ENCODE data around the gene TMC1. TPM values are rescaled to one million over a fixed set of nuclear protein-coding genes. Genes with fewer than 3 reads are reported as not detected.

Gene TMC1
- total RNA-seq, 4 donors from 2014 or later = 0.32 TPM; not detected in 3

DNA sequence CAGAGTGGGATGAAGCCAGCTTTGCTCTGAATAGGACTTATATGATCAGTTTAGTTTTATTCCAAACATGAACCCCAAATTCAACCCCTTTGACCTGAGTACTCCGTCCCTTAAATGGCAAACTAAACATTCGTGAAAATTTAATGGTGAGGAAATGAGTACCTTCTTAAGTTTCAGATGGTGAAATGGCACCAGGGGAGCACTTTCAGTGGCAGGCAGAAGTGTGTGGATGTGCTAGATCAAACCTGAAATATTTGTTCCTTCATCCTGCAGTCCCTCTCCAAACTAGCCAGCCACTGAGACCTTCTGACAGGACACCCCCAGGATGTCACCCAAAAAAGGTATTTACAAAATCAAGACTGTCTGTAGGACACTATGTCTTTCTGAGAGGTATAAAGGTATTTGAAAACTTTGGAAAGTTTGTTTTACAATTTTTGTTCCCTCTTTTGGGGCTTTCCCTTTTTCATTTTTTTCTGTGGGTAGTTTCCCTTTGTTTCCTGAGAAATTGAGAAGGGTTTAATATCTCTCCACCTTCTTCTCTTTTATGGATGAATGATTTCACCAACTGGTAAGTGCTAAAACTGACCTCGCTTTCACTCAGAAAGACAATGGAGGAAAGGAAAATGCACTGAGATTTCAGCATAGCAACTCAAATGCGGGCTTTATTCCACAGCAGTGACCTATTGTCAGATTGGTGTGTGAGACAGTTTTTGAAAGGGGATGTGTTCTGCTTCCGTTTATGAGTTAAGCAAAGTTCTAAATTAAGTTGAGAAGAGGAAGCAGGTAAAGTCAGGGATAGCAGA lies 127.1 kb downstream of the TMC1 start:
- intact Hi-C loops (cut with DNase I; ENCODE audit: low total_unique reads) = no loop called here
- H3K27me3 ChIP-seq = no peaks in the 10 kb centered on the region
- TF ChIP-seq EP300 (IDR thresholded peaks at IDR 0.05; ENCODE audit: low read depth) = no peak
- TF ChIP-seq POLR2AphosphoS5 (IDR thresholded peaks at IDR 0.05) = no peak
- TF ChIP-seq, protein P1, sequence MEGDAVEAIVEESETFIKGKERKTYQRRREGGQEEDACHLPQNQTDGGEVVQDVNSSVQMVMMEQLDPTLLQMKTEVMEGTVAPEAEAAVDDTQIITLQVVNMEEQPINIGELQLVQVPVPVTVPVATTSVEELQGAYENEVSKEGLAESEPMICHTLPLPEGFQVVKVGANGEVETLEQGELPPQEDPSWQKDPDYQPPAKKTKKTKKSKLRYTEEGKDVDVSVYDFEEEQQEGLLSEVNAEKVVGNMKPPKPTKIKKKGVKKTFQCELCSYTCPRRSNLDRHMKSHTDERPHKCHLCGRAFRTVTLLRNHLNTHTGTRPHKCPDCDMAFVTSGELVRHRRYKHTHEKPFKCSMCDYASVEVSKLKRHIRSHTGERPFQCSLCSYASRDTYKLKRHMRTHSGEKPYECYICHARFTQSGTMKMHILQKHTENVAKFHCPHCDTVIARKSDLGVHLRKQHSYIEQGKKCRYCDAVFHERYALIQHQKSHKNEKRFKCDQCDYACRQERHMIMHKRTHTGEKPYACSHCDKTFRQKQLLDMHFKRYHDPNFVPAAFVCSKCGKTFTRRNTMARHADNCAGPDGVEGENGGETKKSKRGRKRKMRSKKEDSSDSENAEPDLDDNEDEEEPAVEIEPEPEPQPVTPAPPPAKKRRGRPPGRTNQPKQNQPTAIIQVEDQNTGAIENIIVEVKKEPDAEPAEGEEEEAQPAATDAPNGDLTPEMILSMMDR (IDR thresholded peaks at IDR 0.05) = no peak
- no peak for TF ChIP-seq POLR2A (IDR thresholded peaks at IDR 0.05)

GRCh38 chr9:72649127-72649442 lies 127.7 kb downstream of the TMC1 start:
- TF ChIP-seq, protein P1 (IDR thresholded peaks at IDR 0.05) = no peak
- no peak for TF ChIP-seq POLR2AphosphoS5 (IDR thresholded peaks at IDR 0.05)
- no peak for TF ChIP-seq EP300 (IDR thresholded peaks at IDR 0.05; ENCODE audit: low read depth)
- TF ChIP-seq POLR2A (IDR thresholded peaks at IDR 0.05) = no peak
- Histone ChIP-seq H3K27ac (no peak overlapping the region), H3K9me3 (no peaks in the 10 kb centered on the region), H3K4me3 (no peak overlapping the region), H3K36me3 (no peaks in the 10 kb centered on the region), H3K27me3 (no peaks in the 10 kb centered on the region), H3K4me1 (no peaks in the 10 kb centered on the region)
- in situ Hi-C loops (cut with MboI; ENCODE audit: low pct_ligation_motif_present in 1 of 4, low pct_unique_long_range_greater_than_20kb in 1 of 4, low sequenced_read_pairs in 3 of 4) (loop anchor here in 1 of 4 donors (25.0 kb wide), 1 partner anchor 88 kb away; no protein-coding TSS in a partner anchor), intact Hi-C loops (cut with DNase I; ENCODE audit: low total_unique reads) (no loop called here)
- no peak for DNase-seq
- 37 to 57% methylated on average over 1 of the region's 1 CpG for WGBS, 2 donors (ENCODE audit: low coverage in 1 of 2)

More for the DNA sequence above, 127.1 kb downstream of the TMC1 start:
- Histone ChIP-seq H3K9me3 (no peaks in the 10 kb centered on the region), H3K27ac (no peak overlapping the region), H3K4me3 (no peak overlapping the region), H3K4me1 (no peaks in the 10 kb centered on the region), H3K36me3 (no peaks in the 10 kb centered on the region)
- DNase-seq = no peak
- in situ Hi-C loops (cut with MboI; ENCODE audit: low pct_ligation_motif_present in 1 of 4, low pct_unique_long_range_greater_than_20kb in 1 of 4, low sequenced_read_pairs in 3 of 4) = loop anchor here in 1 of 4 donors (25.0 kb wide), 1 partner anchor 89 kb away; no protein-coding TSS in a partner anchor
- 67 to 71% methylated on average over 5 of the region's 5 CpGs for WGBS, 2 donors (ENCODE audit: low coverage in 1 of 2)

DNA sequence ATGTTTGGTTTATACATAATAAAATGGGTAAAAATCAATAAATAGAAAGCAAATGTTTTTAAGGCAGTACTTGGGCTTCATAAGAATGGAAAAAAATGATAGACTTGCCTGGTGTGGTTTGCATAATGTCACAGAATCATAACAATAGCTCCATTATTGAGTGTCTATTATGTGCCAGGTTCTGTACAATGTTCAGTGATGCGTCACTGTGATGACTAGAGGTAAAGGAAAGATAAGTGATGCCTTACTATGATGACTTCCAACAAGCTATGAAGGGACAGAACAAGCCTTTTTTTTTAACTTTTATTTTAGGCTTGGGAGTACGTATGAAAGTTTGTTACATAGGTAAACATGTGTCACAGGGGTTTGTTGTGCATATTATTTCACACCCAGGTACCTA lies 128.8 kb downstream of the TMC1 start:
- 82 to 100% methylated on average over 2 of the region's 2 CpGs for WGBS, 2 donors (ENCODE audit: low coverage in 1 of 2)
- Histone ChIP-seq H3K27me3 (no peaks in the 10 kb centered on the region), H3K4me1 (no peaks in the 10 kb centered on the region), H3K27ac (no peak overlapping the region), H3K9me3 (no peaks in the 10 kb centered on the region), H3K4me3 (no peak overlapping the region), H3K36me3 (no peaks in the 10 kb centered on the region)
- in situ Hi-C loops (cut with MboI; ENCODE audit: low pct_ligation_motif_present in 1 of 4, low pct_unique_long_range_greater_than_20kb in 1 of 4, low sequenced_read_pairs in 3 of 4) (no loop called here), intact Hi-C loops (cut with DNase I; ENCODE audit: low total_unique reads) (no loop called here)
- TF ChIP-seq POLR2AphosphoS5 (IDR thresholded peaks at IDR 0.05) = no peak
- TF ChIP-seq EP300 (IDR thresholded peaks at IDR 0.05; ENCODE audit: low read depth) = no peak
- TF ChIP-seq, protein P1 (IDR thresholded peaks at IDR 0.05) = no peak
- no peak for TF ChIP-seq POLR2A (IDR thresholded peaks at IDR 0.05)
- no peak for DNase-seq

DNA sequence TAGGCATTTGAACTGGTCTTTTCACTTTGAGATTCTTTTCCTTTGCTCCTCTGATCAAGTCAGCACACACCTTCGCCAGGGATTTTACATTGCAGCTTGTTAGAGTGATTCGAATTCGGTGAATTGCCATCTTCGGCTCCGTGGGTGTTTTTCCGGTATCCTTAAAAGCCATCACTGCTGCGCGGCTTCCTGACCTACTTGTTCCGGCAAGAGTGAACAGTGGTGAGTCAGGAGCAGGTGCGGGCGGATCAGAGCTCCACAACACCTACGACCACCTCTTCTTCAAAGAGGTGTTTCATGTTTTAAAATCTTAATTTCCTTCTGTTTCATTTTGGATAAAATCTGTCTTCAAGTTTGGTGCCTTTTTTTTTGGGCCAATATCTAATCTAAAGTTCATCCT lies 134.6 kb downstream of the TMC1 start:
- Histone ChIP-seq H3K4me1 (no peaks in the 10 kb centered on the region), H3K36me3 (no peaks in the 10 kb centered on the region), H3K27me3 (no peaks in the 10 kb centered on the region), H3K9me3 (no peaks in the 10 kb centered on the region), H3K27ac (no peak overlapping the region), H3K4me3 (no peak overlapping the region)
- TF ChIP-seq POLR2A (IDR thresholded peaks at IDR 0.05) (no peak), POLR2AphosphoS5 (IDR thresholded peaks at IDR 0.05) (no peak), EP300 (IDR thresholded peaks at IDR 0.05; ENCODE audit: low read depth) (no peak)
- TF ChIP-seq, protein P1 (IDR thresholded peaks at IDR 0.05) = no peak
- intact Hi-C loops (cut with DNase I; ENCODE audit: low total_unique reads) (no loop called here), in situ Hi-C loops (cut with MboI; ENCODE audit: low pct_ligation_motif_present in 1 of 4, low pct_unique_long_range_greater_than_20kb in 1 of 4, low sequenced_read_pairs in 3 of 4) (no loop called here)
- WGBS, 2 donors (ENCODE audit: low coverage in 1 of 2) = 93 to 94% methylated on average over 10 to 12 of the region's 12 CpGs
- DNase-seq = no peak

All from transverse colon (tissue), 4 donors.